Mesenteric fat pad (tissue), 1 donor: ENCODE measurements around the gene UPP1. TPM values are rescaled to one million over a fixed set of nuclear protein-coding genes. Genes with fewer than 3 reads are reported as not detected.

Experiments used
- DNase-seq: peaks from one replicate; pipeline ENCODE4 v3.0.0-alpha.2; 2020; ENCODE audit warnings: low spot score
- total RNA-seq: library from RNA; stranded (reverse); fragmentation: NEBNext Ultra II Directional; extraction: Animal tissue kit (Norgen Biotek cat#: 25700); gene quantifications from one replicate; pipeline ENCODE4 v1.2.1, GENCODE V29; 2021
- donor health status: DM: yes; HTN: yes; CAD: no.

UPP1 gene
- total RNA-seq, 1 donor from 2014 or later = 68.9 TPM

DNA sequence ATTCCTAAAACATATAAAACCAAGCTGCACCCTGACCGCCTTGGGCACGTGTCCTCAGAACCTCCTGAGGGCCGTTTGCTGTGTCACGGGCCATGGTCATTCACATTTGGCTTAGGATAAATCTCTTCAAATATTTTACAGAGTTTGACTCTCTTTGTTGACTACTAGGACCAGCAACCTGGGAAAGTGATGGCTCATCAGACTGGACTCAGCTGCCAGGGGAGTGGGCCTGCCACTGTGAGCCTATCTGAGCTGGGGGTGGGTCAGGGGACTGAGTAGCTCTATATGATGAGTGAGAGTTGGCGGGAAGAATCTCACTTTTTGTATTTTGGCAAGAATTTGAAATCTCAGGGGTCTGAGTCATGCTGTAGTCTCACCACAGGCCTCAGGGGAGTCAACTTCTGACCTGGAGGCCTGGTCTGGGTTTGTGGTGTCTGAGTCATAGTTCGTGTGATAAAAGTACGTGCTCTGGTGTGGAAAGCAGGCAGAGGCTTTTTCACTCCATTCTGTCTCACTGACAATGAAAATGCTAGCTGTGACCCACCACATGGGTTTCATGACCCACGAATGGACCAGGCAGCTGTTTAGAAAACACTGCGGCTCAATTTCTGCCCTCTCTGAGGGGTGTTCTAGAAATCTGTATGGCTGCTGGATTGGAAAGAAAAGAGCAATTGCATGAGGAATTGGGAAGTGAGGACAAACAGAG is 4.2 kb upstream of the UPP1 start:
- DNase-seq = no peak

DNA sequence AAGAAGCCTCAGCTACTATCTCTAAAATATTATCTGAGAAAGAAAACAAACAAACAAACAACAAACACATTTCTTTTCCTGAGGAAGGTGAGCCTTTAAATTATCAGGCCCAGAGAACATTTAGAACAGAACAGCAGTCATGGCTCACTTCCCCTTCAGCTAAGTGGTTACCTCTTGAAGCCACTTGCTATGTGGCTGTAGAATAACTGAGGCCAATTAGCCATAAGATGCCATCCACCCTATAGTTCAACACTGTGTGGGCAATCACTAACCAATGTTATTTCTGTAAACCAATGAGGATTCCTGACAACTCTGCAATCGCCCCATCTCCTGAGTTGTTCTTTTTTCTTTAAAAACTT is 3.7 kb upstream of the UPP1 start:
- no peak for DNase-seq

DNA sequence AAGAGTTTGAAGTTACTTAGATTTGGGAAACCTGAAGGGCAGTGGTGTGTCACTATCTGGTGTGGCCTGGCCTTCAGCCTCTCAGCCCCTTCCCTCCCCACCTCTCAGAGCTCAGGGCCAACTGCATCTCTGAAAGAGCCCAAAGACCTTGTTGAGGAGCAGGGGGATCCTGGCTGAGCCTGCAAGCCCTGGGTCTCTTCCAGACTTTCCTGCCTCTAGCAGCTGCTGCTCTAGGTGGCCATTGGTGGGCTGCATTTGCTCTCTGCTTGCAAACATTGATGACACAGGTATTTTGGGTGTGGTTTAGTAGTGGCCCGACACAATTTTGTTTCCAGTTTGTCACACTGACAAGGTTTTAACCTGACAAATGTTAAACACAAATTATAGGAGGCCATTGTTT is 3.1 kb upstream of the UPP1 start:
- DNase-seq = no peak

DNA sequence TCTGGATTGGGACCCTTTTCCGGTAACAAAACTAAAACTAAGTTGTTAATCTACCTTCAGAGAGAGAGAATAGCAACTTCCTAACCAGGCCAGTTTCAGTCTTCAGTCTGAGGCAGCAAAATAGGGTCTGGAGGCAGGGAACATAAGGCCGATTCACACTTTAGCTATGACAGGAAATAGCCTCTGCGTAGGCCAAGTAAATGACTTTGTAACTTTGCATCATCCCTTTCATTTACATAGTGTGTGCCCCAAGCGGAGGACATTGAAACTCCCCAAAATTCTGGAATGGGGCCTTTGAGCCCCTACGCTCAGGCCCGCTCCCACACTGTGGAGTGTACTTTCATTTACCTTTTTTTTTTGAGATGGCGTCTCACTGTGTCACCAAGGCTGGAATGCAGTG is 1.7 kb upstream of the UPP1 start:
- no peak for DNase-seq

DNA sequence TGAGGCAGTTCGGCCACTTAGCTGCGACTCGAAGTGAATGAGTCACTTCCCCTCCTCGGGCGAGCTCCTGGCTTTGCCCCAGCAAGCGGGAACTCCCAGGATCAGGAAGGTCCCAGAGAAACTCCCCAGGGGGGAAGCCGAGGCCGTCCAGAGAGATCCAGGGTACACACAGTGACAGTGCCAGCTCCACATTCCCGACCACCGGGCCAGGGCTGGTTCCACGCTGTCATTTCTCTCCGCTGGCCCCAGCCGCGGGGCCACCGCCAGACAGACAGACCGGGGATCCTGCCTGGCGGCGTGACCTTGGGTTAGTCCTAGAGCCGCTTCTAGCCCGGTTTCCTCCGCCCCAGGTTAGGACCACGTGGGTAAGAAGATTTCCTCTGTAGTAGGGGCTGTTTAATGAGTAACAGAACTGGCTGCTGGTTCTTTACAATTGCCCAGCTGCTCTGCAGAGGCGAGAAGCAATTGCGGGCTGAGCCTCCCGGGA is 463 bp upstream of the UPP1 start:
- DNase-seq = peak; percentile 97

DNA sequence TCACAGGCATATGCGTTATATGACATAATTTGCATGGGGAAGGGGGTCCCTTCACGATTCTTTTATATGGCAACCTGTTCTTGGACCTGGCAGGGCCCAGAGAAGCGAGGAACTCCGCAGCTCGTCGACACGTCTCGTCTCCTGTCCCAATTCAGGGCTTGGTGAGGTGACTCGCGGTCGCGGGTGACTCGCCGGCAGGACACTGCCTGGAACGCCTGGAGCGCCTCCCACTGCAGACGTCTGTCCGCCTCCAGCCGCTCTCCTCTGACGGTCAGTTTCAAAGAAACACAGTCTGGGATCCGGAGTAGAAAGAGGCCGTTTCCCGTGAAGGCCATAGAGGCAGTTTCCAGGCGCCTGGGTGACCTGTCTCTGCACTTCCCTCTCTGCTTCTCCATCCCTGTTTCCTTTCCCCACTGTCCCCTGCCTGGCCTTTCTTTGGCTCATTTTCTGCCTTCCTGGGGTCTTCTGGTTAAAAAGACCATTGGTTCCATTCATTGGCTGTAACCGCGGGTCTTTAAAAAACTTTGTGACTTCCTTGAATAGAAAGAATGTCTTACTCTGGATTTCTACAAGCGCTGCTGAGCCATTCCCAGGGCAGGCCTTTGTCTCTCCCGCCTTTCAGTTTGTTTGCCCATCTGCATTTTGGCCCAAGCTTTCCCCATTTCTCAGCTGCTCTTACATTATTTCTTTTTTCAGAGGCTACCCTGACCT is 1.2 kb downstream of the UPP1 start:
- DNase-seq = no peak

DNA sequence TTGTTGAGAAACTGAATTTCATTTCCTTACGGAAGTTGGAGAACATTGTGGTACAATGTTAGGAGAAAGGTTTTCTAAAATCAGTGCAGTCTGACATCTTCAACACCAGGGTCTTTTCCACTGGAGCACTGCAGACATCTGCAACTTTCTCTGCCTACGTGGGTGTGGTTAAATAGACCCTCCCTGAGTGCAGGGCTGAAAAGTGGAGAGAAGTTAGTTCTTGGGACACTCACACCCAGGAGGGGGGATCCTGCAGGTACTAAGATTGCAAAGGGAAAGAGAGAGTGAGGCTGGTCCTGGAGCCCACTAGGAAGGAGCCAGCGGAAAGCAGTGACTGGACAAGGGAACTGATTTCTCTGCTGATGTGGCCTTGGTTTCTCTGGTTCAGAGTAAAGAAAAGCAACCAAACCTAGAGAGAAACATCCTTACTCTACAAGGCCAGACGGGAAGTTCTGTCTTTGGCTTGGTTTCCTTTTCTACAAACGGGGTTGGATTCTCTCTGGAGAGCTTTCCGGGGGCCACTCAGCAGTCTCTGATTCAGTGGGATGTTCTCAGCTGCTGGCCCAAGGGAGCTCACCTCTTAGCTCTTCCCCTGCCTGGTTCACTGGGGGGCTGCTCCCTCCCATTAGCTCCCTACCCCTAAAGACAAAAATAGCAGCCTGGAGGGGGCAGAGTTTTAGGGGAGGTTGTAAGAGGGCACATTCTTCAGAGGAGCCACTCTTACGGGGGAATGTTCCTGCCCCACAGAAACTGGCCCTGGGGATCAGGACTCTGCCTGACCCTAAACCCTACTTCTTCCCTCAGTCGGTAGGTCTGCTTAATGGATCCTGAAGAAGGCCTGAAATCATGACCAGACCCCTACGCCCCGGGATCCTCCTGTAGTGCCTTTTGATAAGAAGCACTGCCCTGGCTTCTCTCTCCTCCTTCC is 2.7 kb downstream of the UPP1 start:
- DNase-seq = no peak

DNA sequence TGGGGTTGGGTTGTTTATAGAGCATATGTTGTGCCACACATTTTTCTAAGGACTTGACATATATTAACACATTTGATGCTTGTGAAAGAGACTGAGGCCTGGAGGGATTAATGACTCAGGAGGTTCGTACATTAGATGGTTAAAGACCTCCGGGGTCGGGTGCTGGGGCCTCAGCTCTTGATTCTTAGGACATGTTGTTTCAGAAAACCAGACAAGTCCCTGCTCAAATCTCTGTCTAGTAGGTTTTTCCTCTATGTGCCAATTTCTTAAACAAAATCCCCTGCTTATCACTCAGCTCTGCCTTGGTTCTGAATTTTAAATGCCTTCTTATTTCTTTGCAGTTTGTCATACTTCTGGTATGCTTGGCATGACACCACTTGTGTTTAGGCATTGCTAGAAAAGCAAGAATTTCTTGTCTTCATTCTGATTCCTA is 5.8 kb downstream of the UPP1 start:
- DNase-seq = no peak

DNA sequence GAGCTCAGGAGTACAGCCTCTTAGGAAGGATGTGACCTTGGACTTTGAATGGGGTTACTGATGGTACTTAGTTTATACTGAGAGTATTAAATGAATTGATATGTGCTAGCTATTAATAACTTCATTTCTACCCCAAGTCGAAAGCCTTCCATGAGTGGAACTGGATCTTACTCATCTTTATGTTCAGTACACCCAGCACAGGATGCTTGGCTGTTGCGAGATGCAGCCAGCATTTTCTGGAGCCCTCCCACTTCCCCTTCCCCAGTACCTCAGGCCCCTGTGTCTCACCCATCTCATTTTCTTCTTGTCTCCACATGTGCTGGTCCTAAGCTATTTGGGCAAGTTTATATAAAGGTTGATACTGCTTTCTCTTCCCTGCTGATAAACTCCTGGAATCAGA is 7.2 kb downstream of the UPP1 start:
- no peak for DNase-seq

DNA sequence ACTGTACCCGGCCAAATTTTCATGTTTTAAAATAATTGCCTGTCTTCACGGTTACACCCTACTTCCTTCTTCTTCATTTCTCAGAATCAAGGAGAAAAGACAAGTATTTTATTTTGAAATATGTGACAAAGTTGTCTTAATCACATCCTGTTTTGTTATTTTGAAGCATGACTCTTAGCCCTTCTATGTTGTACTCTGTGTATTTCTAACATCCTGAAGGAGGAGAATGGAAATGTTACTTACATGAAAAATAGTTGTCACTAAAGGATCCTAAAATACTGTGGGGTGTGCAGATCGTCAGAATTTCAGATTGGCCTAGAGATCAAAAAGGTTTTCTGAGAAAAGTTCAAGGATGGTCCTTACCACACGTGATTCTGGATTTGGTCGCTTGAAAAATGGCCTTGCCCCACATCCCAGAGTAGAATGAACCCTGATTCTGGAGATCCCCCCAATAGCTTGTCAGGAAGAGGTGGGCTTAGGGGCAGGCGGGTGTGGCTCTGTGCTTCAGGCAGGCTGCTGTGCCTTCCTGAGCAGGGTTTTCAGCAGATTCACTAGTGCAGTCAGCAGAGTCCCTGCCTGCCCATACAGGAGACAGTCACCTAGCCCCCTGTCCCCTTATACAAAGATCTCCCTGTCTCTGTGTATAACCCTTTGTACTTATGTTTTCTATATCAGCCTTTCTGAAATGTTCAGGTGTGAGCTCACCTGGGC is 8.6 kb downstream of the UPP1 start:
- no peak for DNase-seq

DNA sequence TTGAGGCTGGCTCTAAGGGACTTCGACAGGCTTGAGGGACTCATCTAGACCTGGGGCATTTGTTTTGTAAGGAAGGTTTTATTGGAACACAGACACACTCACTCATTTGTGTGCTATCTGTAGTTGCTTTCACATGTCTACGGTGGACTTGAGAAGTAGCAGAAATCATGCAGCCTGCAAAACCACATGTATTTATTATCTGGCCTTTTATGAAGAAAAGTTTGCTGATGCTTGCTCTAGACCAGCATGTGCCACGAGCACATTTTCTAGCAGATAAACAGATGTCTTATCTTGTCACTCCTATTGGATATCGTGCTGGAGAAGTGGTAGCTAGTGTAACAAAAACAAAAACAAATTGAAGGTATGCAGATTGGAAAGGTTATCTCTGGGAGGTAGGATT is 9.8 kb downstream of the UPP1 start:
- DNase-seq = no peak

DNA sequence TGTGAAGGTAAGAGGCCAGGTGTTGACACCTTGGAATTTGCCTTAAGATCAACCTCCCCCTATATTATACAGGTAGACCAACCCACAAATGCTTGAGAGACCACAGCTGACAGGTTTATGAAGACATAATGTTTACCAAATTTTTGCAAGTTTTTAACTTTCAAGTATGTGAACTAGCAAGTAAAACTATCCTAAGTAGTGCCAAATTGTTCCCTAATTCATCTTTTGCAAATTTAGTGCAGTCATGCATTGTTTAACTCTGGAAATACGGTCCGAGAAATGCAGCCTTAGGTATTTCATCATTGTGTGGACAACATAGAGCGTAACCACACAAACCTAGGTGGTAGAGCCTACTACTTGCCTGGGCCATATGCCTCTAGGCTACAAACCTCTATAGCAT is 10.7 kb downstream of the UPP1 start:
- DNase-seq = no peak

DNA sequence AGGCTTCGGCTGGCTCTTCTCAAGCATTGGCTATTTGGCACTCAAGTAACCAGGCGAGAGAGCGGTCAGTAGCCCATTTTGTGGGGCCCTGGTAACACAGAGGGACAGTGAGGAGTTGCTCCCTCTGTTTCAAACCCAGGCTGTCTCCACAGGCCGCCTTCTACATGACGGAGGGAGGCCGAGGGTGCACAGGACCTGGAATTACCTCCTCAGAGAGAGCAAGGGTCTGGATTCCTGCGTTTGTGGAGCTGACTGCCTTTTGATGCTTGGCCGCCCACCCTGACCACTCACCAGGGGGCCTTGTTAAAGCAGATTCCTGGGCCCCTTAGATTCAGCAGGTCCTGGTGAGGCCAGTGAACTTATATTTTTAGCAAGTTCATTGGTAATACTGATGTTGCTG is 12.3 kb downstream of the UPP1 start:
- DNase-seq = no peak

DNA sequence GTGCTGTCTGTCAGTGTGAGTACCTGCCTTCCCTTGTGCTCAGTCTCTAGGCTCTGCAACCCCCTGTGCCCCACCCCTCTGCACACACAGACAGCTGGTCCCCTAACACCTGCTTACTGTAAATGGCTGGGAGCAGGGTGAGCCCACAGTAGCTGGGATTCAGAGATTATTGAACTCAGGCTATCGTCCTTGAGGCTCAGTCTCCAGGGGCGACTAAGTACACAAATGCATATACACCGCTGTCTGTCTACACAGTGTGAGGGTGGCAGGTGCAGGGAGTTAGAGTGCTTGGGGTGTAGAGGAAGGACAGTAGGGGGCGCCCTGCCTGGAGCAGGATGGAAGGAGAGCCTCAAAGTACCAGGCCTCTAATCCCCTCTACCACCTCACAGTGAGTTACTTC is 12.9 kb downstream of the UPP1 start:
- DNase-seq = no peak

DNA sequence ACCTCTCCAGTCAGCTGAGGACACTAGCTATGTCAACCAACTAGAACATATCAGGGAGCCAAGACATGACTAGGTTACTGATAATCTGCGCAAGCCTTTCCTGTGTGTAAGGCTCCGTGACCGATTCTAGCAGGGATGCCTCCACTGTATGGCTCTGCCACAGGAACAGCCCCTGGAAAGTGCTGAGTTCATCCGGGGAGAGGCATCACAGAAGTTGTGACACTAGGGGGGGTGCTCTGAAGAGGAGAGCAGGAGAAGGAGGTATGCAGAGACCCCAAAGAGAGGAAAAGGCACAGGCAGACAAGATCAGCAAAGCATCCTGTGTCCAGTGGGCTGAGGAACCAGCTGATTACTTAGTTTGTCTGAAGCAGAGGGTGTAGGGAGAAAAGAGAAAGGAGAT is 13.5 kb downstream of the UPP1 start:
- DNase-seq = no peak

DNA sequence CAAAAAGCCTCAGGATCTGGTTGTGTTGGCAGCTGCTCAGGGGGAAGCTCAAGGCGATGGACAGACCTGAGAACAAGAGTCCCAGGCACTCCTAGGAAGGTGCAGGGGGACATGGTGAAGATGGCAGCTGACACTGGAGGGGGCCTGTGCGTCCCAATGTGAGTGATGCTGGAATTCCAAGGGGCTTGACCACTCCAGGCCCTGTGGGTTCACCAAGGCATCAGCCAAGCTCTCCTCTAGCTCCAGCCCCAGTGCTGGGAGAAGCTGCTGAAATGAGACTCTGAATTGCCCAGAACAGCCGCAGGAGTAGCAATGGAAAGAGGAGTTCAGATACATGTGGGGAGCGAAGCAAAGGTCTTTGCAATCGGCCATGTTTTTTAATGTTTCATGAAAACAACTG is 16.0 kb downstream of the UPP1 start:
- DNase-seq = no peak

DNA sequence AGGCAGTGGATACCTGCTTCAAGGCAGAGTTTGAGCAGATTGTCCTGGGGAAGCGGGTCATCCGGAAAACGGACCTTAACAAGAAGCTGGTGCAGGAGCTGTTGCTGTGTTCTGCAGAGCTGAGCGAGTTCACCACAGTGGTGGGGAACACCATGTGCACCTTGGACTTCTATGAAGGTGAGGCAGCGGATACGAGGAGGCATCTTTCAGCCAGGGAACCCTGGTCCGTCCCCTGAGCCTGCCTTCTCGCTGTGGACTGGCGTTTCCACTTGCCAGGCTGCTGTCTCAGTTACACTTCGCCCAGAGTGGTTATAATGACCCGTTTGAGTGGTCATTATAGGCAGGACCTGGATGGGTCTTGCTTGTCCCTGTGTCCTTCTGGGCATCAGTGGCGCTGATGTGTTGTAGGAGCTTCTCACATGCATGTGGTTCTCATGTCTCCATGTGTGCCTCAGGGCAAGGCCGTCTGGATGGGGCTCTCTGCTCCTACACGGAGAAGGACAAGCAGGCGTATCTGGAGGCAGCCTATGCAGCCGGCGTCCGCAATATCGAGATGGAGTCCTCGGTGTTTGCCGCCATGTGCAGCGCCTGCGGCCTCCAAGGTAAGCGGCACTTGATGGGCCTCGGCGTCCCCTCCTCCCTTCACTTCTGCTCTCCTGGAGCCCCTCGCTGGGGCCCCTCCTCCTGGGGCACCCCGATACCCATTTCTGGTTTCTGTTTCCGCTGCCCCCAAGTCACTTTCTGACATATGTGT is 18.0 kb downstream of the UPP1 start:
- DNase-seq = no peak

DNA sequence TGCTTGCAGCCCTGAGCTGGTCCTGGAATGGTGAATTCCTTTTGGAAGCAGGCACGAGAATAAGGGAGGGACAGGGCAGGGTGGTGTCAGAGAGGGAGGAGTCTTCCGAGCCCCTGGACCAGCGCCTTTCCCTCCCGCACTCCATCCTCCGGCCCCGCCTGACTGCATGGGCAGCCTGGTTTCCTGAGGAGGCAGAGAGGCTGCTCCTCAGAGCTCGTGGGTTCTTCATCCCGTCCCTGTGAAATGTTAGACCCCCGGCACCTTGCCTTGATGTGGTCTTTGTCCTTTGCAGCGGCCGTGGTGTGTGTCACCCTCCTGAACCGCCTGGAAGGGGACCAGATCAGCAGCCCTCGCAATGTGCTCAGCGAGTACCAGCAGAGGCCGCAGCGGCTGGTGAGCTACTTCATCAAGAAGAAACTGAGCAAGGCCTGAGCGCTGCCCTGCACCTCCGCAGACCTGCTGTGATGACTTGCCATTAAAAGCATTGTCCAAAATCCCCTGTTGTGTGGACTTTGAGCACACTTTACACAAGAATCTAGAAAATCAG is 18.9 kb downstream of the UPP1 start:
- DNase-seq = no peak

DNA sequence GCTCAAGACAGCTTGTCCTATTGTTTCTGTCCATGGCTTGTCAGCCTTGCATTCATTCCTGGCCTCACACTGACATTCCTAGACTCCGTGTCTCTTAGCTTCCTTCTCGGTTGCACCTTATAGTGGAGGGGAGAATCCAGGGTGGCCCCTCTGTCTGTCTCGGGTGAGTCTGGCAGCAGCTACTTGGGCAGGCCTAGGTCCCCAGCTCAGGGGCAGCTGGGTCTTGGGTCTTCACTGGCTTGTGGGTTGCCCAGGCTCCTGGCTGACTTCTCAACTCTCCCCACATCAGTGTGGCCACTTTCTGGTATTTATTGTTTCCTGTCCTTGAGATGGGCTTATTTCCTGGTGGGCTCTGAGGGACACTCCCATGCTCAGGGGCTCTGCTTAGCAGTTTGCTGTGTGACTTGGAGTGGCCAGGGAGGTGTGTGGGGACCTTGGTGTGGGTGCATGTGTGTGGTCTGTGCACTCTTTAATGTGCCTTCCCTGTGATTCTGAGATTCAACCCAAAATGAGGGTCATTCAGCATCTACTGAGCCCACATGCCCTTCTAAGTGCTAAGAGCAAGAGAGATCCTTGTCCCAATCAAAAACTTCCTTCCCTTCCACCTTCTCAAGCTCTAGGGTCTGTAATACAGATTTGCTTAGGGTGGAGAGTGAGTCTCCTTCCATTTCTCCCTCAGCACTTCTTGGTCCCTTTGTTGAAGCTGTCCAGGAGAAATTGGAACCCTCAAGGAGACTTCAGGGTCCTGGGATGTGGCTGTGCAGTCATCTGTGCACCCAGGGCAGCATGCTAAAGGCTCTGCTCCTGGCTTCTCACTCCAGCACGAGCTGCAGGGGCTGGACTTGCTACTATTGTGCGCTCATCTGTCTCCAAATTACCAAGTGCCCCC is 20.1 kb downstream of the UPP1 start:
- DNase-seq = no peak
